Activated CD4-positive, alpha-beta T cell treated with anti-CD3 and anti-CD28 coated beads, Interleukin-2, amount 50 U/mL, for 16 hours (primary cell): Measurements from ENCODE around the gene GRIA1.

Experiments
- DNase-seq: peaks from one replicate; pipeline ENCODE4 v3.0.0-alpha.2; 2020

Gene GRIA1

DNA sequence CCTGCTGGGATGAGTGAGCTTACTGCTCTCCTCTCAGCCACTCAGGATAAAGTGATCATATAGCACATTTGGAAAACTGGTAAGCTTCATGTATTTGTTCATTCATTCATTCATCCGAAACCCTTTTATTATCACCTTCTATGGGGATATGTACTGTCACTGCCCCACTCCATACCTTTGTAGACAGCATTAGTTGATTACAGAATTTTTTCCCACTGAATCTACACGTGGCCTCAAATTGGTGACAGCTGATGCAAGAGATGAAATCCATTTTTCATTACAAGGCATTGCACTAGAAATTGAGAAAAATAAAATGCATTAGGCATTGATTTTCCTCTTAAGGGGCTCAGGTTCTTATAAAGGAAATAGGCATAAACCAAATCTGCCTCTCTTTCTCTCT lies 9.7 kb downstream of the GRIA1 start:
- no peak for DNase-seq

DNA sequence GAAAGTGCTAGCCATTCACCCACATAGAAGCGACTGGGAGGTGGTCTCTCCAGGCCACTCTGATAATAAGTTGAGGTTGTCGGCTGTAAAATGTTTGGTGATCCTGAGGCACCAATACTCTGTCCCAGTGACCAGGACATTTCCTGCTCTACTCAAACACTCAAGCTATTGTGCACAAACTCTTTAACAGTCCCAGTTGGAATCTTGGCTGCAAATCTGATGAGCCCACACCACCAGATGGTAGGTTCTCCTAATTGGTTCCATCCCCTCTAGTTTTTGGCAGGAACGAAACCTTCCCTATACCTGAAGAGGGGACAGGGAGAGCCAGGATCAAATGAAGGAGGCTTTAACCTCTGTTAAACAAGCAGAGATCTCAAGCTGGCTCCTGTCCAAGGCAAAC lies 14.3 kb downstream of the GRIA1 start:
- DNase-seq, result no peak

DNA sequence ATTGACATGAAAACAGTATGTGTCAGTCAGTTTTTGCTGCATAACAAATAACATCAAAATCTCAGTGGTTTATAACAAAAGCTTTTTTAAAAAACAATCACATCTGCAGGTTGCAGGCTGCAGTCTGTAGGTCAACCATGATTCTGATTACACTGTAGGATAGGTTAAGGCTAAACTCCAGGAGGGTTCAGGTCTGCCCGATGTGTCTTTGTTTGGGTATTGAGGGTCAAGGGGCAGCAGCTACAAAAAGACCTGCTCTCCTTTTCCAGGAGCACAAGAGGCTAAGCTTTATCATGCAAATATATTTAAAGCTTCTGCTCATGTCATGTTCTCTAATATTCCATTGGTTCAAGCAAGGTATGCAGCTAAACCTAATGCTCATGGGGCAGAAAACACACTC lies 18.2 kb downstream of the GRIA1 start:
- no peak for DNase-seq

DNA sequence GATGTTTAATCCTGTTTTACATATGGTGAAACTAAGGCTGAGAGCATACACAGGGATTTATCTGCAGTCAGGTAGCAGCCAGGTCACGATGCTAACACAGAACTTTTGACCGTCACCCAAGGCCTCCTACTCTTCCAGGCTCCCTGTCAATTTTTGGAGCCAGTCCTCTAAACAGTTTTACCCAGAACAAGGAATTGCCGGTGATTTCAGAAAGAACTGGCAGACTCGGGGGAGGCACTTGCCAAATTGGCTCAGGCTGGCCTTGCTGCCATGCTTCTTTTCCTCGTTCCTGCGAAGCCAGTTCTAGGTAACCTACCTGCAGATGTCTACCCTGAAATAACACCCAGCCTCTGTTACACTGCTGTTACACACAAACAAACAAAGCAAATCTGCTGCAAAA lies 21.2 kb downstream of the GRIA1 start:
- no peak for DNase-seq

DNA sequence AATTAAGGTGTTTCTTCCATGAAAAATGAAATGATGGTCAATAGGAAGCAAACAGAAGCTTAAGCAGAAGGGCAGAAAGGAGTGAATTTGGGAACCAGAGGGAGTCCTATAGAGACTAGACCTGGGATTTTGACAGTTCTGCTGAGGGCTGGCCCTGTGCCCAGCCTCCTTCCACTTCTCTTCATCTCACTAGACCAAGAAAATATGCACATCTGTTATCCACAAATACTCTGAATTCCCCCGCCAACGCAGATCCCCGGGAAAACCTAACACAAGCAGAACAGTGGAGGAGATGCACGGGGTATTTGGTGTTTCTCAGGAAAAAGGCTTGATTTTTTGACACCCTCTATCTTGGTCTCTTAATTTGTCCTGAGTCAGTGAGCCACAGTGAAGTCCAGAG lies 22.7 kb downstream of the GRIA1 start:
- no peak for DNase-seq

DNA sequence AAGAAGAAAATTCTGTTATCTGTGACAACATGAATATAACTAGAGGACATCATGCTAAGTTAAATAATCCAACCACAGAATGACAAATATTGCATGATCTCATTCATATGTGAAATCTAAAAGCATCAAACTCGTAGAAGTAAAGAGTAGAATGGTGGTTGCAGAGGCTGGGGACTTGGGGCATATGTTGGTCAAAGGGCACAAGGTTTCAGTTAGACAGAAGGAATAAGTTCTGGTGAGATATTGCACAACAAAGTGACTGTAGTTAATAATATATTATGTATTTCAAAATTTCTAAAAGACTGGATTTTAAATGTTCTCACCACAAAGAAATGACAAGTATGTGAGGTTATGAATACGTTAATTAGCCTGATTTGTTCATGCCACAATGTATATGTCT lies 24.8 kb downstream of the GRIA1 start:
- no peak for DNase-seq

DNA sequence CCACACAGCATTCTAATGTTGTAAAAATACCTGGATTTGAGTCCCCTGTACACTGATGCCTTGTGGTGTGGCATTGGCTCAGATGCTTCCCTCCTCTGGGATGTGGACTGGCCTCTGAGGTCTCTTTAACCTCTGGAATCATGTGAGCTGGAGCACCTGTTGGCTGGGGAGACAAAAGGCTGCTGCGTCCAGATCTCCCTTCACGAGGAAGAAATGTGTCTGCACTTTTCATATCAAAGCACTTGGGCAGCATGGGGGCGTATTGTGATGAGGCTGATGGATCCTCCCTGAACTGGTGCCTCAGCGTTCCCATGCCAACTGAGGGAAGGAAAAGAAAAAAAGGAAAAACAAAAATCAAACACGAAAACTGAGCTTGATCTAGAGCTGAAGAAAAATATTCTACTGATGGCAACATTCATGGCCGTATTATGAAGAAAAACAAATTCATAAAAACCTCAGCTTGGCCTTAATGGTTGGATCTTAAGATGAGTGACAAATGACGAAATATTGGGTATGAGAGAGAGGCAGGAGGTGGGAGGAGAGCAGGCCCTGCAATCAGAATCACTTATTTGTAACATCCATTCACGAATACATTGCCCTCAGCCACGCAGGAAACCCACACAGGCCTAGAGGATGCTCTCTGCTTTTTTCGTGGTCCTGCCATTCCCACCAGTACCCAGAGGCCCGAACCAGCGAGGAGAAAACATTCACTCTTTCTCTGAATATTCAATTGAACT lies 26.2 kb downstream of the GRIA1 start:
- DNase-seq, result no peak

DNA sequence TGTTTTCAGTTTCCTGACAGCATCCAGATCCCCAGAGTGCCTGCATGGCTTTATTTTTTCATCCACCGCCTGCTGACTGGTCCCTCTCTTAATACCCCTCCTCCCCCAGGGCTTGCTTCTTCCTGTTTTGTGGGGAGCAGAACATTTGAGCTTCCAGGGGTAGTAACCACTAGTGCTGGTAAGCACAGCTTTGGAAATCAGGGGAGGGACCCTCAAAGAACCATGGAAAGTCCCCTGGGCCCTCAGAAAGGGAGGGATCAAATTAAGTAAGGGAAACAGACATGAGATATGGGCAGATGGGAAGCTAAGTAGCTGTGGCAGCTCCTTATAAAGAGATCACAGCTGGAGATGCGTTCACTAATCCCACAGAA lies 26.8 kb downstream of the GRIA1 start:
- no peak for DNase-seq

DNA sequence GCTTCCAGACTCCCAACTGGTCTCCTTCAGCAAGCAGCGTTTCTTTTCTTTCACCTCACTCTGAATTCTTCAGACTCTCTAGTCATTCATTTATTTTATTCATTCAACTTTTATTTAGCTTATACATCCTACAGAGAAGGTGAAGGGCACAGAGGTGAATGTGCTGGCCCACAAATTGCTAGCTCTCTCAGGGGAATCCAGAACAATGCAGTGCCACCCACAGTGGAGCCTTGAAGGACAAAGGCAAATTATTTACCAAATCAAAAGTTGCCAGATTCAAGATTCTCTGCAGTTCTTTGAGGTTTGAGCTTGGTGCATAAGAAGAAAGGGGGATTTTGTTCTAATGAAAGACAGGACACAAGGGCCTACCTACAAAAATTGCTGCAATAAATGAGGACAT lies 29.7 kb downstream of the GRIA1 start:
- DNase-seq, result no peak

DNA sequence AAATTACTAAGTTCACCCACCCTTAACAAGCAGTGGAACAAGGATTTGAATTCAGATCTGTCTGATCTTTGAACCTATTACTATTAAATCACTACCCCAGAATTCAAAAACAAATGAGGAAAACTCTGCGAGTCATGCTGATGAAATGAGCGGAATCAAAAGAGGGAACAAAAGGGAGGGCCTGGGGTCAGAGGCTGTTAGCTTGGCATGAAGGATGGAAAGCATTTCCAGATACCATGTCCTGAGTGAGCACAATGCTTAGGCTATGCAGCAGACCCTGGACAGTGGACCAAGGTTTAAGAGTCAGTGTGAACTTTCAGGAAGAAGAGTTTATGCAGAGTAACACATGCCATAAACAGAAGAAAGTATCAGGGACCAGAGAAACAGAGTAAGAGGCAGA lies 30.5 kb downstream of the GRIA1 start:
- no peak for DNase-seq

DNA sequence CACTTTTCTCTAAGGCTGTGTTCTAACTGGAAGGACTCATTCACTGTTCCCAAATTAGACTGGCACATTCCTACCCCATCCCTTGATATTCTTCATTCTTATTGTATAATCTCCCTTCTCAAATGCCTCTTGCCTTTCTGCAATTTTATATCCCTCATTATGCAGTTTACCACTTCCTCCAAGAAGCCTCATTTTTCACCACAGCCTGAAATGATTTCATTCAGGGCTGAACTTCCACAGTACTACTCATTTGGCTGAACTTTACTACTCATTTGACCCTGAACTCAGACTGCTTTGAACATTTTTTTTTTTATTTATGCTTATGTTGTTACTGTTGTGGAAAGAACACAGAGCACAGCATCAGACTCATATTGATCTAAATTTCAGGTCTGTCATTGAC lies 32.7 kb downstream of the GRIA1 start:
- no peak for DNase-seq

DNA sequence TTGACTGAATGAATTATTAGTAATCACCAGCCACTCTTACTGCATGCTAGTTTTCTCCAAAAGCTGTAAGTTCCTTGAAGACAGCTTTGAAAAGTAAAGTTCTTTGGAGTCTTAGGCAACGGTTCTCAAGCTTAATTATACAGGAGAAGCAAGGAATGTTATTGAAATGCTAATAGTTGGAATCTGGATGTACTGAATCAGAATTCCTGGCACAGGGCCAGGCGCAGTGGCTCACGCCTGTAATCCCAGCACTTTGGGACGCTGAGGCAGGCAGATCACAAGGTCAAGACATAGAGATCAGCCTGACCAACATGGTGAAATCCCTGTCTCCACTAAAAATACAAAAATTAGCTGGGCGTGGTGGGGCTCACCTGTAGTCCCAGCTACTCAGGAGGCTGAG lies 33.4 kb downstream of the GRIA1 start:
- no peak for DNase-seq

DNA sequence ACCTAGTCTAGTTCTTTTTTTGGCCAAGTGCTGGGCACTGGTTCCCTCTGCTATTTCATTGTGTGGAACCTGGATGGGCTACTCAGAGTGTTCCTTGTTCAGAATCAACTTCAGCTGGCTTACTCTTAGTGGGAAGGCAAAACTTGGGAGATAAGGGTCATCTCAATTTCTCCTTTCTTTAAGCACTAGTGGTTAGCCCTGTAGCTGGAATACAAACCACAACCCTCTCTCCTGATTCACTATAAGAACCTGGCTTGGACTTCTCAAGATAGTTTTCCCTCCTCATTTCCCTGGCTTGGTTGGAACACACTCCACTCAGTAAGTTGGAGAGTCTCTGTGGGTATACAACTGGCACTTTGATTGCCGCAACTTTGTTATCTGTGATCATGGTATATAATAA lies 35.1 kb downstream of the GRIA1 start:
- DNase-seq, result no peak

DNA sequence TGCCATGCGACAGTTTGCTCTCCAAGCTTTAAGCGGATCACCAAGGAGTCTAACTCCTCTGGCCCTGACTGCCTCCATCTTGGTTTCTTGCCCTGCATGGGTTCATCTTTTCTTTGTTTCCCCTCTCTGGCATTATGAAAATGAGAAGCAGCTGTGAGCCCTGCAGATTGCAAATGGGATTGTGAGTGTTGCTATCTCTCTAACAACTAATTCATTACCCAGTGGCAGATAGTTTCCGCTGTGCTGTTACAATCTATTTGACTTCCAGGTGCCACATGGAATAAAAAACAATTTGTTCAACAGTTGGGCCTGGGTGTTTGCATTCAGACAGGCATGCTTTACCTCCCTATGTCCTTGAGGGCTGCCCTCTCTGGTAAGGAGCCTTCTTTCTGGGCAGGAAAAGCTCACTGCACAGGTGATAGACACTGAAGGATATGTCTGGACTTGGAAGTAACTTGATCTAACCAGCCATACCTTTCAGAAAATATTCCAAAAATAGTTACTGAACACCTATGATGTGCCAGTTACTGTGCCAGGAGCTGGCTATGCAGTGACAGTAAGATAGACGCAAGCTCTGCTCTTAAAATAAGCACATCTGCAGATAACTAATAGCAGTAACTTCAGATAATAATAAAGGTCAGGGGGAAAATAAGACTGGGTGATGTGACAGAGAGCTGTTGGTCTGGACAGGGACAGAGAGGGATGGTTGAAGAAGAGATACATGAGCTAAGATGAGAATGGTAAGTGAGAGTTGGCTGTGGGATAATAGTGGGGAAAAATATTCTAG lies 40.1 kb downstream of the GRIA1 start:
- DNase-seq, result no peak

DNA sequence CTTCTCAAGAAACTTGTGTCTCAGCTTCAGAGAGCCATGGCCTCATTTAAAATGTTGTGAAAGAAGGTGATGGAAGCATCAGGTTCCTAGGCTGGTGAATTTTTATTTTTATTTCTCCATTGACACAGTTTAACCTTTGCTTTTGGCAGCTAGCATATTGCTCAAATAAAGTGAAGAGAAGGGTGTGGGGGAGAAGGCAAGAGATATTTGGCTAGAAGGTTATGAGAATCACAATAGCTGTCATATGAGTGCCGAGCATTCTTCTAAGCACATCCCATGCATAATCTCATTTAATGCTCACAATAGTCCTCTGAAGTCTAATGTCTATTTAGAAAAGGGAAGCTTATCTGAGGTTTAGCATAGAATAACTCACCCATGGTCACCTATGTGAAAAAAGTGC lies 43.1 kb downstream of the GRIA1 start:
- no peak for DNase-seq

DNA sequence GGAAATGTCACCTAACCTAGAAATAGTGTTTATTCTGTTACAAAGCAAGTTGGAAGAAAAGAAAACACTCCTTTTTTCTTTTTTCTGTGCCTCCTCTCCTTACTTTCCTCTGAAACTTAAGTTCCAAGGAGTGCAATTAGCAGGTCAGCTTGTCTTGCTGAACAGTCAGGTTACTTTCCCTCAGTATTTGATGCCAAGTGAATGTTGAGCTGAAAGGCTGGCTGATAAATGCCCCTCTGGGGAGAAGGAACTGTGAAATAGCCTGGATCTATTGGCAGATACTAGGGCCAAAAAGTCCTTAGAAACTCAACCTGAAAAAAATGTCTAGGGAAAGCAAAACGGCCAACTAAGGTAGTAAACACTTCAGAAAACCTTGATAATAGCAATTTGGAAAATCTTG lies 43.6 kb downstream of the GRIA1 start:
- DNase-seq, result no peak

DNA sequence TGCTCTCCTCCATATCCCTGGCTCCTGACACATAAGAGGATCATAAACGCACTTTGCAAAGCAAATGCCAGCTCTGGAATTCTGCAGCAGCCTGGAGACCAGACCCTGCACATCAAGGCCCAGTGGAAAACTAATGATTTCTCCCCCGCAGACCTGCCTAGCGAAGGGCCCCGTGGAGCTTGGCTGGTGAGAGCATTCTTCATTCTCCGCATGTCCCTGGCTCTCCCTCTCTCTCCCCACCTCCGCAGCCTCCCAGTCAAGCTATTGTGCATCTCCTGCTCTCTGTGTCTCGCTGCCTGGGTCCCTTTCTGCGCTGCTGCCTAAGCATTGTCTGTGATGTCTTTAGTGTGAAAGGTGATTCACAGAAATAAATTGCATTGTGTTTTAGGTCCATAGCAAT lies 46.7 kb downstream of the GRIA1 start:
- DNase-seq, result no peak

DNA sequence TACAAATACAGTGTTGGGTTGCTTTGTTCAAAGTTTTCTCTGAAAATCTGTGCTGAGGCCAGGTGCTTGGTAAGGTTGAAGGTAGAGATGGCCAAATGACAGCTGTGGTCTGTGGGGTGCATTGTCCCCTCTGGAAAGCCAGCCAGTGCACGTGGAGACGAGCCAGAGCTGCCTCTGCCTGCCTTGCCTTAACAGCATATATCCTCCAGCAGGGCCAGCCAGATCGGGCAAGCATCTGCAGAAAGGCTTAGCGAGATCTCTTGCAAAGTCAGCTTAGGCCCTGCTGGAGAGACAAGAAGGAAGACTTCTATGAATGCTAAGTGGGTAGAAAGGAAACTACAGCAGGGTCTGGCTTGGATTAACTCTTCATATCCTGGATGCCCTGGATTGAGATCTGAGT lies 49.5 kb downstream of the GRIA1 start:
- no peak for DNase-seq

DNA sequence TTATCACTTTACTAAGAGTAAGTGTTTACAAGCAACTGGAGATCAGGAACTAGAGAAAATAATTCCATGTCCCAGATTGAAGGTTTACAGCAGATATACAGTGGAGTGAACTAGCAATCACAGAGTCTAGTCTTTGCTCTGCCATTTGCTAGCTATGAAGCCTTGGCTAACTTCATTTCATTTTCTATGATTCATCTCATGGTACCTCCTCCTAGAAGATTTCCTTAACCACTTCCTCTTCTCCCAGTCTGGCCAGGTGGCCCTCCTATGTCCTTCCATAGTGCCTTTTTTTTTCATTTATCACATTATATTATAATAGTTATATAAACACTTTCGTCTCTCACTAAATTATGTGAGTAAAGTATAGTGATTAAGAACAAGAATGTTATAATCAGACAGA lies 52.1 kb downstream of the GRIA1 start:
- DNase-seq, result no peak

DNA sequence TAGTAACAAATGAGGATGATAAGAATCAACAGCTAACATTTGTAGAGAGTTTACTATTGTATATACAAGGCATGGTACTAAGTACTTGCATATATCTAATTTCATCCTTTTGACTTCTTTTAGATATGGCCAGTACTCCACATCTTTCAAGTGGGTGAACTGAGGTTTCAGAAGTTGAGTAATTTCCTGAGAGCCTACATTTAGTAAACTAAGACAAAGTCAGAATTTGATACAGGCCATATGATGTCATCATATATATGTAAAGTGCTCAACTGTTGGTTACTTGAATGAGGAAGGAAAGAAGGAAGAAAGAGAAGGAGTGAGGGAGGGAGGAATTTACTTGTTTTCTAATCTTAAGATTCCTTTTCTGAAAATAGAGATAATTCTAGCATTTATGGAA lies 52.8 kb downstream of the GRIA1 start:
- peak; percentile 5 for DNase-seq

DNA sequence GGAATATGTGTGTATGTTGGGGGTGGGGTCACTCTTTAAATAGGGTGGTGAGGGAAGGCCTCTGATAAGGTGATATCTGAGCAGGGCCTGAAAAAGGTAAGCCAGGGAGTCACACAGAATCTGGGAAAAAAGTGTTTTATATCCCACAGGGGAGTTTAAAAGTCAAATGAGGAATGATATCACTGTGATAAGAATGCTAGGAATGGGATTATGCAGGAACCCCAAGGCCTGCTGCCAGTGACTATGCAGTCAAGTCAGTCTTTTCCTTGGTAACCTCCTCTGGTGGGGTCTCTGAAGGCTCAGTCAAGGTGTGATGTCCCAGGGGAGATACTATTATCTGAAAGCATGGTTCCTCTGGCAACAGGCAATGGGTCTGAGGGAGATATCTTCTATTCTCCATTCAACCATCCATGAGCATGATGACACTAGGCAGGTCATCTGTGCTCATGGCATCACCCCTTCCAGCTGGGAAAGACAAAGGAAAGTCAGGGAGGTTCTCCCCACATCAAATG lies 53.5 kb downstream of the GRIA1 start:
- DNase-seq, result no peak

DNA sequence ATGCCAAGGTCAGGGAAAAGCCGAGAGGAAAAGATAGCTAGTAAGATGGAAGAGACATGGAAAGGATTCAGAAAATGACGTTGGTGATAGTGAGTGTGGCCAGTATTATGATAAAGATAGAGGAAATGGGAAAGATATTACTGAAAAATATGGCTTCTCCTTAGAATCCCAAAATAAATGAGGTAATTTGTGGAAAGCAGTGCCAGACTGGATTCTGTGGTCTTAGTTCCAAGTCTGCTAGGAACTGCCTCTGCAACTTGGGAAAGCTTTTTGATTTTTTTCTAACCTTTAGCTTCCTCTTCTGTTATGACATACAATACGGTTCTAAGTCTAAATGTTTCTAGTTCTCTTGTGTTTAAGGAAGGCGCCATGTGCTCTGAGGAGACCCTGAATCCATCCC lies 54.2 kb downstream of the GRIA1 start:
- no peak for DNase-seq

DNA sequence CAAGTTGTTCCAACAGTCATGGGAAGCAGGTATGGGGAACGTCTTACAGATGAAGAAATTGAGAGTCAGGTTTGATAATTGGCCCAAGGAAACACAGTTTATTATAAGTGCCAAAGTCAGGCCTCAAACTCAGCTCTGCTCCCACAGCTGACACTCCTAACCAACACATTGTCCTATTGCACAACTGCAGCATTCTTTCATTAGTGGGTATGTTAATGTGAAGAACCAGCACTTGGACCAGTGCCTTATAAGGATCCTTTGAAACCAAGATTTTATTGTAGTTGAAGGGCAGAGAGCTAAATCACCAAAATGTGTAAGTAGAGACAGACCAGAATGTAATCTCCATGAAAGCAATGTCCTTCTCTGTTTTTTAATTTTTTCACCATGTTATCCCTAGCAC lies 56.1 kb downstream of the GRIA1 start:
- no peak for DNase-seq

DNA sequence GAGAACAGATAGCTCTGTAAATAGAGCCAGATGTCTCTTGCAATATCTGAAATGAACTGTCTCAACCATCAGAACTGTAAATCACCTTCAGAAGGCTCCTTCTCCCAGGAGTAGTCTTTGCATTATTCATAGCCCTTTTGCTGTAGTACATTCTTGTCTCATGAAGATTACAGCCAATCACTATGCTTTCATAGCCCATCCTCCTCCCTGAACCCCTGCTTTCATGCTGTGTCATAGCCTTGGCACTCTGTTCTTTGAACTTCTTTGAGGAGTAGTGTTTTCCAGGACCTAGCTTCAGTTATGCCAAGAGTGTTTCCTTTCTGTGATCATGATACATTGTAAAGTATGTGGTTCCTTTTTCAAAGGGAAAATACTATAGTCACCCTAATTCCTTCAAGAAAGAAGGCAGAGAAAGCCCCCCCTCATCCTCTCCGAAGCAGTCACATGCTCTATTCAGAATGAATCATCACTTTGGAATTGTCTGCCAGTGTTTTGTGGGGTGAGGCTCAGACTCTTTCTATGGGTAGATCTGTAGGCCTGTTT lies 61.1 kb downstream of the GRIA1 start:
- DNase-seq, result no peak
